ENCODE data around the gene RRBP1.

The RRBP1 gene

GRCh38 chr20:17621229-17621968 lies 60.6 kb downstream of the RRBP1 start:
- no peak overlapping the region for H3K4me3 ChIP-seq (ENCODE audit: low read length)
- H3K4me1 ChIP-seq (ENCODE audit: low read length), result peaks cover 10% of the 10 kb centered on the region
- no peaks in the 10 kb centered on the region for H3K36me3 ChIP-seq (replicated peaks; ENCODE audit: low read depth, low read length)
- H4K20me1 ChIP-seq (ENCODE audit: insufficient read depth, low read length), result peaks cover 17% of the 10 kb centered on the region
- no peak overlapping the region for H2AFZ ChIP-seq (ENCODE audit: low read depth, low read length)
- H3K4me2 ChIP-seq (ENCODE audit: low read length), result no peak overlapping the region
- no peaks in the 10 kb centered on the region for H3K9me3 ChIP-seq (ENCODE audit: insufficient read depth, low read length)
- TF ChIP-seq EZH2phosphoT487 (IDR thresholded peaks at IDR 0.05; ENCODE audit: low read depth), result no peak
- TF ChIP-seq, protein P1, sequence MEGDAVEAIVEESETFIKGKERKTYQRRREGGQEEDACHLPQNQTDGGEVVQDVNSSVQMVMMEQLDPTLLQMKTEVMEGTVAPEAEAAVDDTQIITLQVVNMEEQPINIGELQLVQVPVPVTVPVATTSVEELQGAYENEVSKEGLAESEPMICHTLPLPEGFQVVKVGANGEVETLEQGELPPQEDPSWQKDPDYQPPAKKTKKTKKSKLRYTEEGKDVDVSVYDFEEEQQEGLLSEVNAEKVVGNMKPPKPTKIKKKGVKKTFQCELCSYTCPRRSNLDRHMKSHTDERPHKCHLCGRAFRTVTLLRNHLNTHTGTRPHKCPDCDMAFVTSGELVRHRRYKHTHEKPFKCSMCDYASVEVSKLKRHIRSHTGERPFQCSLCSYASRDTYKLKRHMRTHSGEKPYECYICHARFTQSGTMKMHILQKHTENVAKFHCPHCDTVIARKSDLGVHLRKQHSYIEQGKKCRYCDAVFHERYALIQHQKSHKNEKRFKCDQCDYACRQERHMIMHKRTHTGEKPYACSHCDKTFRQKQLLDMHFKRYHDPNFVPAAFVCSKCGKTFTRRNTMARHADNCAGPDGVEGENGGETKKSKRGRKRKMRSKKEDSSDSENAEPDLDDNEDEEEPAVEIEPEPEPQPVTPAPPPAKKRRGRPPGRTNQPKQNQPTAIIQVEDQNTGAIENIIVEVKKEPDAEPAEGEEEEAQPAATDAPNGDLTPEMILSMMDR (IDR thresholded peaks at IDR 0.05; ENCODE audit: low read depth, low read length), result no peak
- H3K27ac ChIP-seq (ENCODE audit: low read length), result no peak overlapping the region
- no peaks in the 10 kb centered on the region for H3K27me3 ChIP-seq (ENCODE audit: low read depth, low read length)
- H3K79me2 ChIP-seq (ENCODE audit: low read length), result no peaks in the 10 kb centered on the region
- H3K9ac ChIP-seq (ENCODE audit: low read length), result no peak overlapping the region

- Histone ChIP-seq H3K36me3 (replicated peaks; ENCODE audit: low read depth, low read length) (no peaks in the 10 kb centered on the region), H3K4me3 (ENCODE audit: low read length) (no peak overlapping the region), H3K9me3 (ENCODE audit: insufficient read depth, low read length) (no peaks in the 10 kb centered on the region), H2AFZ (ENCODE audit: low read depth, low read length) (no peak overlapping the region), H3K4me2 (ENCODE audit: low read length) (no peak overlapping the region), H4K20me1 (ENCODE audit: insufficient read depth, low read length) (peaks cover 18% of the 10 kb centered on the region), H3K27me3 (ENCODE audit: low read depth, low read length) (no peaks in the 10 kb centered on the region), H3K9ac (ENCODE audit: low read length) (no peak overlapping the region), H3K27ac (ENCODE audit: low read length) (no peak overlapping the region), H3K79me2 (ENCODE audit: low read length) (no peaks in the 10 kb centered on the region), H3K4me1 (ENCODE audit: low read length) (peaks cover 10% of the 10 kb centered on the region)
- no peak for TF ChIP-seq EZH2phosphoT487 (IDR thresholded peaks at IDR 0.05; ENCODE audit: low read depth)
- TF ChIP-seq, protein P1 (IDR thresholded peaks at IDR 0.05; ENCODE audit: low read depth, low read length), result no peak
These were observed 61.4 kb downstream of the RRBP1 start for GRCh38 chr20:17620371-17621228.

DNA sequence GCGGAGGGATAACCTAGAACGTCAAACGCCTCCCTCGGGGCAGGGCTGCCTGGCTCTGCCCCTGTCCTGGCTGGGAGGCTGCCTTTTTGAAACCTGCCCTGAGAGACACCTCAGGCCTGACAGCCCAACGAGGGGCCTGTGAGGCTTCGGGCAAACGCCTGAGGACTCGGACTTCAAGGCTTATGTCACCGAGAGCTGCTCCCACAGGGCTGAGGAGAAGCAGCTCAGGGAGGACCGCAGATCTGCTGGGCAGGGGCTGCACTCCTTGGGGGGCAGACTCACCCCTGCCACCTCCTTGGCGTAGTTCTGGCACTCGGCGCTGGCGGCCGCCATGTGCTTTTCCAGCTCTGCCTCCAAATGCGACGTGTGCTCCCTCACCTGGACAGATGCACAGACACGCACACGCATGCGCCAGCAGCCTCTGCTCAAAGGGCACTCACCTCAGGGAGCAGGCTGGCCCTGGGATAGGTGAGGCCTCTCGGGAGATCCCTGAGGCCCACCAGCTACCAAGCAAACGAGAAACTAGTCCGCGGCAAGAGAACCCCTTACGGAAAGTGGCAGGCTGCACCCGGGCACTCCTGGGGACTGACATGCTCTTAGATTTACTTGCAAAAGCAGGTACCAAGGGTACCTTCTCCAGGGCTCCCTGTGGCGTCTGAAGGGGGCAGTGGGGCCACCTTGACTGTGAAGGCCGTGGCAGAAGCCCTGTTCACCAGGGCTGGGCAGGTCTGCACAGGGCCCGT lies 62.5 kb downstream of the RRBP1 start:
- Histone ChIP-seq H3K4me1 (ENCODE audit: low read length) (peaks cover 10% of the 10 kb centered on the region), H3K27me3 (ENCODE audit: low read depth, low read length) (no peaks in the 10 kb centered on the region), H3K4me2 (ENCODE audit: low read length) (no peak overlapping the region), H3K9ac (ENCODE audit: low read length) (no peak overlapping the region), H3K9me3 (ENCODE audit: insufficient read depth, low read length) (no peaks in the 10 kb centered on the region), H3K79me2 (ENCODE audit: low read length) (no peaks in the 10 kb centered on the region), H3K27ac (ENCODE audit: low read length) (no peak overlapping the region), H3K36me3 (replicated peaks; ENCODE audit: low read depth, low read length) (no peaks in the 10 kb centered on the region), H4K20me1 (ENCODE audit: insufficient read depth, low read length) (peaks cover 22% of the 10 kb centered on the region), H3K4me3 (ENCODE audit: low read length) (no peak overlapping the region), H2AFZ (ENCODE audit: low read depth, low read length) (no peak overlapping the region)
- TF ChIP-seq, protein P1 (IDR thresholded peaks at IDR 0.05; ENCODE audit: low read depth, low read length), result no peak
- no peak for TF ChIP-seq EZH2phosphoT487 (IDR thresholded peaks at IDR 0.05; ENCODE audit: low read depth)

GRCh38 chr20:17618673-17619013 lies 63.4 kb downstream of the RRBP1 start:
- Histone ChIP-seq H3K79me2 (ENCODE audit: low read length) (no peaks in the 10 kb centered on the region), H3K4me3 (ENCODE audit: low read length) (no peak overlapping the region), H3K9me3 (ENCODE audit: insufficient read depth, low read length) (no peaks in the 10 kb centered on the region), H3K27me3 (ENCODE audit: low read depth, low read length) (no peaks in the 10 kb centered on the region), H3K4me1 (ENCODE audit: low read length) (peaks cover 10% of the 10 kb centered on the region), H3K4me2 (ENCODE audit: low read length) (no peak overlapping the region), H2AFZ (ENCODE audit: low read depth, low read length) (no peak overlapping the region), H3K9ac (ENCODE audit: low read length) (no peak overlapping the region), H4K20me1 (ENCODE audit: insufficient read depth, low read length) (peaks cover 22% of the 10 kb centered on the region), H3K27ac (ENCODE audit: low read length) (no peak overlapping the region), H3K36me3 (replicated peaks; ENCODE audit: low read depth, low read length) (no peaks in the 10 kb centered on the region)
- TF ChIP-seq, protein P1 (IDR thresholded peaks at IDR 0.05; ENCODE audit: low read depth, low read length), result no peak
- TF ChIP-seq EZH2phosphoT487 (IDR thresholded peaks at IDR 0.05; ENCODE audit: low read depth), result no peak

Data from OCI-LY3 (cell line).